Endothelial cell of umbilical vein (primary cell): ENCODE results near the gene PPP1R11. TPM values are rescaled to one million over a fixed set of nuclear protein-coding genes. Genes with fewer than 3 reads are reported as not detected.

ENCODE experiments used
- BruUV-seq: library from RNA; stranded (reverse); fragments of 400-500 nt; replicated peaks from 2 replicates; lab custom pipeline; 2021; lab: Mats Ljungman, UMichigan
- CTCF ChIA-PET: fragments of 300-600, 350-600 bp; sonication (Branson Sonifier 250); formaldehyde crosslinking; loops from one replicate; lab custom pipeline; 2021; ENCODE audit warnings: antibody characterized with exemption, inconsistent platforms; lab: Charles Lee
- POLR2A ChIA-PET: fragments of 300-600, 350-600 bp; sonication (Branson Sonifier 250); formaldehyde crosslinking; loops from one replicate; lab custom pipeline; 2021; ENCODE audit warnings: antibody characterized with exemption, inconsistent platforms; lab: Charles Lee
- DNase-seq: peaks from one replicate; pipeline ENCODE4 v3.0.0-alpha.2; 2011; ENCODE audit warnings: low read depth, low spot score
- FAIRE-seq: peaks from 2 replicates; lab custom pipeline; 2011; peaks lifted over from hg19 to GRCh38; lab: Jason Lieb, UNC
- H2AFZ ChIP-seq: 2 replicates; pipeline ENCODE4 v1.6.0; 2012; ENCODE audit warnings: low read depth, low read length, control low read depth, inconsistent platforms
- H3K27ac ChIP-seq: 2 replicates; pipeline ENCODE4 v1.5.1; 2011; ENCODE audit warnings: low read depth, mild to moderate bottlenecking, control low read depth, low read length, moderate library complexity; ENCODE audit not compliant: insufficient read depth
- H3K27me3 ChIP-seq, 2 experiments: 2 replicates each; pipeline versions ENCODE4 v1.6.0 to v1.6.1; 2011; ENCODE audit warnings: low read length in 2 of 2, mixed read lengths in 1 of 2; ENCODE audit not compliant: control insufficient read depth in 2 of 2, insufficient read depth in 2 of 2
- H3K36me3 ChIP-seq, 2 experiments: 2 replicates in 1 of 2; 3 replicates in 1 of 2; pipeline ENCODE4 v1.5.1; 2011; ENCODE audit warnings: low read length in 2 of 2, mild to moderate bottlenecking in 1 of 2, moderate library complexity in 1 of 2; ENCODE audit not compliant: control insufficient read depth in 2 of 2, insufficient read depth in 2 of 2; ENCODE audit errors: extremely low read depth in 1 of 2
- H3K4me1 ChIP-seq: 3 replicates; pipeline ENCODE4 v1.5.1; 2011; ENCODE audit warnings: mild to moderate bottlenecking, low read length; ENCODE audit not compliant: control insufficient read depth, insufficient read depth; ENCODE audit errors: extremely low read depth
- H3K4me2 ChIP-seq: 2 replicates; pipeline ENCODE4 v1.6.1; 2011; ENCODE audit warnings: low read length, control low read depth, mixed read lengths; ENCODE audit not compliant: insufficient read depth
- H3K4me3 ChIP-seq, 3 experiments: fragments of 200-600 bp in 1 of 3; sonication (generic), shearing (Covaris generic) in 1 of 3; replicated peaks in 1 of 3; 2 replicates each; pipeline ENCODE4 v1.5.1; 2011 to 2016; ENCODE audit warnings: control low read depth in 3 of 3, low read length in 3 of 3, mild to moderate bottlenecking in 2 of 3, inconsistent platforms in 1 of 3, low read depth in 1 of 3, moderate library complexity in 1 of 3; ENCODE audit not compliant: insufficient read depth in 1 of 3
- H3K79me2 ChIP-seq: 2 replicates; pipeline ENCODE4 v1.6.0; 2012; ENCODE audit warnings: low read length, inconsistent platforms; ENCODE audit not compliant: control insufficient read depth, insufficient read depth
- H3K9ac ChIP-seq: replicated peaks from 2 replicates; pipeline ENCODE3; 2011; ENCODE audit warnings: low read length, control low read depth; ENCODE audit not compliant: insufficient read depth; ENCODE audit errors: extremely low read depth
- H3K9me1 ChIP-seq: replicated peaks from 3 replicates; pipeline ENCODE4 v1.6.0; 2011; ENCODE audit warnings: mild to moderate bottlenecking, low read length; ENCODE audit not compliant: control insufficient read depth, insufficient read depth; ENCODE audit errors: extremely low read depth
- H3K9me3 ChIP-seq: replicated peaks from 2 replicates; pipeline ENCODE4 v1.5.1; 2012; ENCODE audit warnings: low read length, inconsistent platforms; ENCODE audit not compliant: control insufficient read depth, insufficient read depth
- H4K20me1 ChIP-seq: replicated peaks from 2 replicates; pipeline ENCODE3; 2011; ENCODE audit warnings: mild to moderate bottlenecking, low read length; ENCODE audit not compliant: control insufficient read depth, insufficient read depth; ENCODE audit errors: extremely low read depth
- EZH2 ChIP-seq: IDR thresholded peaks from 2 replicates; pipeline ENCODE4 v1.6.1; 2012; ENCODE audit warnings: borderline replicate concordance, low read depth, mild to moderate bottlenecking, moderate library complexity, low read length, inconsistent platforms; ENCODE audit not compliant: severe bottlenecking
- JUN ChIP-seq: IDR thresholded peaks from 2 replicates; pipeline ENCODE4 v1.6.1; 2011; ENCODE audit warnings: borderline replicate concordance, low read depth; ENCODE audit not compliant: insufficient read length, insufficient read depth
- POLR2A ChIP-seq: IDR thresholded peaks from 2 replicates; pipeline ENCODE4 v1.6.1; 2012; ENCODE audit warnings: low read depth, mild to moderate bottlenecking, control low read depth, low read length
- POLR2AphosphoS5 ChIP-seq: IDR thresholded peaks from 2 replicates; pipeline ENCODE4 v1.6.1; 2012; ENCODE audit warnings: low read depth, mild to moderate bottlenecking, control low read depth, low read length, moderate library complexity; ENCODE audit not compliant: insufficient read depth
- dilution Hi-C: fragments of 300-500 bp; cut with MboI; formaldehyde crosslinking; loops from one replicate; pipeline ENCODE4 v1.15.0; 2019; ENCODE audit warnings: low sequenced_read_pairs; ENCODE audit not compliant: extremely low pct_ligation_motif_present
- intact Hi-C: fragments of 100-400 bp; cut with micrococcal nuclease; formaldehyde crosslinking; loops from one replicate; pipeline ENCODE4 v1.10.0; 2022
- polyA plus RNA-seq, 4 experiments: library from polyadenylated mRNA; depleted of rRNA in 3 of 4; stranded (reverse) in 3 of 4; unstranded in 1 of 4; fragments of >200 nt; gene quantifications; 2 replicates each; pipeline versions ENCODE4 v1.2.1 to v1.2.3, GENCODE V29; 2011 to 2012; ENCODE audit warnings: missing spikeins in 1 of 4
- total RNA-seq: library from RNA; stranded (reverse); gene quantifications from 2 replicates; pipeline ENCODE4 v1.2.3, GENCODE V29; 2021
- TF ChIP-seq, protein P1 (sequence below): IDR thresholded peaks from 2 replicates; pipeline ENCODE4 v1.6.1; 2011; ENCODE audit not compliant: insufficient read depth, insufficient read length

PPP1R11 gene
- total and polyA plus RNA-seq, 2 donors (not counting 3 experiments of a cell fraction or from before 2014, with no cell fraction given), result 32.4 to 44.1 TPM

DNA sequence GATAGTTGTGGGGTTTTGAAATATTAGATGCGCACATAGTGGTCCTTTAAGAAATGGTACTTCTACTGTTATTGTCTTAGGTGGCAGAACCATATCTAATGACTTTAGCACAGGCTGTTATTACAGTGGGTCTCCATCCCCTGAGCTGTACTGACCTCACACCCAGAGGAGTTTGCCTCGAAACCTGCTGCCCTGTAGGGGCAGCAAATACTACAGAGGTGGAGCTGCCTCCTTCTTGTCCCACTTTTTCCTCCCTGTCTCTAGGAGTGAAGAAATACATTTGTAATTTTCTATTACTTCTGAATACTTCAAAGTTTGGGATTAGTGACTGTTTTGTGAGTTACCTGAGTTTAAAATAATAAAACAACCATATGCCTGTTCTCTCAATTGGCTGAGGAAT is 37.7 kb downstream of the PPP1R11 start:
- H4K20me1 ChIP-seq, result no peaks in the 10 kb centered on the region
- no peaks in the 10 kb centered on the region for H3K79me2 ChIP-seq
- H3K9me3 ChIP-seq, result no peaks in the 10 kb centered on the region
- BruUV-seq, result no TSS peak
- intact Hi-C loops, result no loop called here
- H3K4me1 ChIP-seq, result peaks cover 17% of the 10 kb centered on the region
- no peak overlapping the region for H3K4me2 ChIP-seq
- H3K36me3 ChIP-seq, result no peaks in the 10 kb centered on the region
- peaks cover 46 to 49% of the 10 kb centered on the region in 2 experiments for H3K27me3 ChIP-seq
- no peaks in the 10 kb centered on the region for H3K9me1 ChIP-seq
- ChIA-PET CTCF (interaction anchor here (1.3 to 5.6 kb wide), 7 partner anchors 8 to 63 kb away, joined by 3 to 311 read pairs (median 14); partner anchors contain the start of gene TRIM31), POLR2A (no interaction called here)
- DNase-seq (no peak), FAIRE-seq (no peak)
- H3K4me3 ChIP-seq, result no peak overlapping the region
- no peak overlapping the region for H3K27ac ChIP-seq
- no peak for TF ChIP-seq EZH2
- no peak for TF ChIP-seq POLR2AphosphoS5
- no peak for TF ChIP-seq JUN
- TF ChIP-seq, protein P1, sequence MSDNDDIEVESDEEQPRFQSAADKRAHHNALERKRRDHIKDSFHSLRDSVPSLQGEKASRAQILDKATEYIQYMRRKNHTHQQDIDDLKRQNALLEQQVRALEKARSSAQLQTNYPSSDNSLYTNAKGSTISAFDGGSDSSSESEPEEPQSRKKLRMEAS, result no peak
- dilution Hi-C loops, result no loop called here
- no peak overlapping the region for H2AFZ ChIP-seq
- no peak overlapping the region for H3K9ac ChIP-seq

DNA sequence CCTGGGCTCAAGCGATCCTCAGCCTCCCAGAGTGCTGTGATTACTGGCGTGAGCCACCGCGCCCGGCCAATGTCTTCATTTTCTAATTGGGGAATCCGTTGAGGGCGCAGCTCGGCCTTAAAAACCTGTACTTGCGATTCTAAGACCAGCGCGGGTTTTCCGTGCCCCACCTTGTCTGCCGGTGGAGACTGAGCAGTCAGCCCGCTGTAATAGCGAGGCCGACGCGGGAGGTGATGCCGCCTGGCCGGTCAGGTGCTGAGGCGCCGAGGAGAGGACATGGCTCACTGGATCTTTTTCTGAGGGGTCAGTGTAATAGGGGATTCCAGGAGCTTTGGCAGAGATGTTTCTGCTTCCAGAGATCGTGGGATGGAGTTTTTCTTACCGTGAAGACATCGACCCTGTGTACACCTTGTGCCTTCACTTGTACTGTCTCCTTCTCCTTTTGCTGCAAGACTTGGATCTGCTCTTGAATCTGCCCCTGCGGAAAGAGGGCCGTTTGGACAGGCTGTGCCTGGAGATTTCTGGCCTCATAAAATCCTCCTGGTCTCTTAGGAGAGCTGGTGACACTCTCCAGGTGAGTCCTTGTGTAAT is 44.4 kb downstream of the PPP1R11 start:
- CTCF ChIA-PET, result interaction anchor here (1.0 to 2.2 kb wide), 5 partner anchors 8 to 21 kb away, joined by 4 to 14 read pairs (median 7); no protein-coding TSS in a partner anchor
- Histone ChIP-seq H4K20me1 (no peaks in the 10 kb centered on the region), H3K27me3 (peaks cover 41 to 49% of the 10 kb centered on the region in 2 experiments), H3K9me1 (no peaks in the 10 kb centered on the region), H3K9ac (no peak overlapping the region), H3K27ac (no peak overlapping the region), H3K9me3 (no peaks in the 10 kb centered on the region), H2AFZ (no peak overlapping the region), H3K79me2 (no peaks in the 10 kb centered on the region), H3K4me1 (no peaks in the 10 kb centered on the region), H3K4me2 (no peak overlapping the region), H3K4me3 (no peak overlapping the region), H3K36me3 (no peaks in the 10 kb centered on the region)
- intact Hi-C loops, result no loop called here
- dilution Hi-C loops, result no loop called here
- POLR2A ChIA-PET, result no interaction called here
- FAIRE-seq (no peak), DNase-seq (no peak)
- TF ChIP-seq POLR2A, result no peak
- TF ChIP-seq EZH2, result peak; percentile 19
- TF ChIP-seq POLR2AphosphoS5, result no peak
- TF ChIP-seq, protein P1, result no peak
- no TSS peak for BruUV-seq
